ENCODE data around the gene MUC6.

Gene MUC6

GRCh38 chr11:1005928-1006327, 30.6 kb downstream of the MUC6 start:
- H3K4me3 ChIP-seq (ENCODE audit: low read depth, low read length): no peak overlapping the region
- TF ChIP-seq CTCF (IDR thresholded peaks at IDR 0.05; ENCODE audit: borderline replicate concordance, insufficient read depth, low read depth, low read length): no peak

- no peak for TF ChIP-seq CTCF (IDR thresholded peaks at IDR 0.05; ENCODE audit: borderline replicate concordance, insufficient read depth, low read depth, low read length)
- H3K4me3 ChIP-seq (ENCODE audit: low read depth, low read length): no peak overlapping the region
Measured at GRCh38 chr11:1003159-1003558, 33.4 kb downstream of the MUC6 start.

- H3K4me3 ChIP-seq (ENCODE audit: low read depth, low read length): no peak overlapping the region
Measured at GRCh38 chr11:1002406-1002984, 34.0 kb downstream of the MUC6 start.

DNA sequence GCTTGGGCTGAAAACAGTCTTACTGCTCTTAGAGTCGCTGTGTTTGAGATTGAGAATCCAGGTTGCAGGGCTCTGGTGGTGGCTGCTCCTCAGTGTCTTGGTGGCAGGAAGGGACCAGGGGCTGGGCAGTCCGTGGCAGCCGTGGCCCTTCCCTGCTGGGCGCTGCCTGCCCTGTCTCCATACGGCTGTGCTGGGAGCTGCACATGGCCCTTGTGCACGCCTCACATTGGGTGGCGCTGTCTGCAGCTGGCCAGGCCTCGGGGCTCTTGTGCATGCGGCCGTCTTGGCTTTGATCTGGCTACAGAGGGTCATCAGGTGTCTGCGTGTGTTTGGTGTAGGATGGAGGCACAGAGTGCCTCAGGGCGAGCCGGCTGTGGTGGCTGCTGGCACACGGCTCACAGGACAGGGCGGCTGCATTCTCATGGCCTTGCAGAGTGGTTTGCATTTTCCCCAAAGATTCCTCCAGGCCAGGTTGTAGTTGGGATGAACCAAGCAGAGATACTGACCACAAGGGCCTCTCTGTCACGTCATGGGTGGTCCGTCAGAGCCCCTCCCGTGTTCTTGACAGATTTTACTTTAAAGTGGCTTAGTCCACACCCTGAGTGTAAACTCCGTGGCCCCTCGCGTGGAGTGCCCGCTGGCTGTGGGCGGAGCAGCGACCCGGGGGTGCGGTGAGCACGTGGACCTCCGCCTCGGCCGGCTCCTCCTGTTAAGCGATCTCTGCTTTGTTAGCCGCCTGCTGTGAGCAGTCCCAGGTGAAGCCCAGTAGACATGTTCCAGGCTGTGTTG, 34.7 kb downstream of the MUC6 start:
- H3K4me3 ChIP-seq (ENCODE audit: low read depth, low read length): no peak overlapping the region
- no peak for TF ChIP-seq CTCF (IDR thresholded peaks at IDR 0.05; ENCODE audit: borderline replicate concordance, insufficient read depth, low read depth, low read length)

More at GRCh38 chr11:1002406-1002984, 34.0 kb downstream of the MUC6 start:
- TF ChIP-seq CTCF (IDR thresholded peaks at IDR 0.05; ENCODE audit: borderline replicate concordance, insufficient read depth, low read depth, low read length): no peak

DNA sequence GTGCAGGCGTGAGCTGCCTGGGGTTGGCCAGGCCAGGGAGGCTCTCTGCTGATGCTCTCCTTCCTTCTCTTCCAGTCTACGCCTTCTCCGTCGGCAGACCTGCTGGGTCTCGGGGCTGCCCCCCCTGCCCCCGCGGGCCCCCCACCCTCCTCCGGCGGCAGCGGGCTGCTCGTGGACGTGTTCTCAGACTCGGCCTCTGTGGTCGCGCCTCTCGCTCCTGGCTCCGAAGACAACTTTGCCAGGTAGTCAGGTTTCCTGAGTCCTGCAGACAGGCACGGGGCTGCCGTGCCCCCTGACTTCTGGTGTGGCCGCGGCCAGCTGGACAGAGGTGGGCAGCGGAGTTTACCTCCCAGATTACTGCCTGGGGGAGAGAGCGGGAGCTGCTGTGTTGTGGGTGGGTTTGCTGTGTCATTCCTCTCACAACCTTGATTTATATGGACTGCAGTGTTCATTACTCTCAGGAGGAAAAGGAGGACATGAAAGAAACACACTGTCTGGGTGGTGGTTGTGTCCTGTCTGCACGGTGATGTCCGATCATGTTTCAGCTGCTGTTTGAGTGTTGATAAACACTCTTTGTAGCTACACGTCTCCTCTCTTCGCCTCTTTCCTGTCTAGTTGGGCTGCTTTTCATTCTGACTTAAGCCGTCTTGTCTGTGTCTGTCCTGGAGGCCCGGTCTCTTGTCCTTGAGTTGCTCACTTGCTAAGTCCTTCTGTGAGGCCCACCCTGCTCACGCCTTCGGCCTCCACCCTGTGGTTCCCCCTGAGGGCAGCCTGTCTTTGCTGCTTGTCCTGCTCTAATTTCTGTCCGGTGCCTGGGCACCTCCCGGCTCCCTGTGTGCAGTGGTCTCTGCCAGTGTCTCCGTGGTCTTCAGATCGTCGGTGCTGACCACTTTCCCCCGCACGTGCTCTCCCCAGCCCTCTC, 35.9 kb downstream of the MUC6 start:
- no peak overlapping the region for H3K4me3 ChIP-seq (ENCODE audit: low read depth, low read length)
- TF ChIP-seq CTCF (IDR thresholded peaks at IDR 0.05; ENCODE audit: borderline replicate concordance, insufficient read depth, low read depth, low read length): no peak

DNA sequence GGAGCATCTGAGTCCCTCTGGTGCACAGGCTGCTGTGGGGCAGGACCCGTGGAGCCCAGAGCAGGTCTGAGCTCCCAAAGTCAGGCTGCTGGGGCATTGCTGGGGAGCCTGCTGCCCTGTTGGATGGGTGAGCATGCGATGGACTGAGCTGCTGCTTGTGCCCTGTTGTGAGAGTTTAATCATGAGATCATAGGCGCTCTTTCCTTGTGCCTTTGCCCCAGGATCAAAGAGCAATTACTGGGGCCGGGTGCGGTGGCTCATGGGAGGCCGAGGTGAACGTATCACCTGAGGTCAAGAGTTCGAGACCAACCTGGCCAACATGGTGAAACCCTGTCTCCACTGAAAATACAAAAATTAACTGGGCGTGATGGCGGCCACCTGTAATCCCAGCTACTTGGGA, 37.5 kb downstream of the MUC6 start:
- H3K4me3 ChIP-seq (ENCODE audit: low read depth, low read length): no peak overlapping the region
- TF ChIP-seq CTCF (IDR thresholded peaks at IDR 0.05; ENCODE audit: borderline replicate concordance, insufficient read depth, low read depth, low read length): no peak
